ENCODE data around the gene STK35.

Gene STK35

DNA sequence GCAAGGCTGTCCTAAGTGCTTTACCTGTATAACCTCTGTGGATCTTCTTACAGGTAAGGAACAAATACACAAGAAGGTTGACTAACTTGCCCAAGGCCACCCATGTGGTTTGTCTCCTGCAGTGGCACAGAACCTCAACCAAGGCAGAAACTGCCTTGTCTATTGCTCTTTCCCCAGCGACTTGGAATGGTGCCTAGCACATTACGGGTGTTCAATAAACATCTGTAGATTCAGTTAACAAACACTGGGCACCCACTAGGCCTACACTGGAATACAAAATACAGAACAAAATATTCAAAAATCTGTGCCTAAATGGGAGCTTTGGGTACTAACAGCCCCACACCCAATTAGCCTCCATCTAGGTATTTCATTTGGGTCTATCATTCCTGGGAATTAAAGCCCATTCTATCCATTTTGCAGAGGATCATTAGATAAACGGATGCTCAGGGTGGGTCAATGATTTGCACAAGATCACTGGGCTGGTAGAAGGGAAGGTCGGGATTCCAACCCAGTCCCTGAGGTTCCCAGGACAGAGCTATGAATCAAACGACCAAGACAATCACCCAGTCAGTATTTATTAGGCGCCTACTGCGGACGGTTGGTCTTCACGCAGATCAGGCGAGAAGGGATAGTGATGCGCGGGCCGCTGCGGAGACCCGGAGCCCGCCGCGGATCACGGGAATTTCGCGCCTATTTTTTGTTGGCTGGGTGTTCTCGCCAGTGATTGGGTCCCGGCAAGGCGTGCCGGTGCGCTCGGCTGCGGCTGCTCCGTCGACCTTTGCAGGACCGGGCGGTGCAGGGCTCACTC is at the start of gene STK35:
STK35 (plus strand) TSS at position 771 of the 808 bp plus-strand sequence. CDS start 55 bp downstream, outside the sequence.
- peak; percentile 53 to 70 for DNase-seq (ENCODE audit: low read depth in 2 of 2)

DNA sequence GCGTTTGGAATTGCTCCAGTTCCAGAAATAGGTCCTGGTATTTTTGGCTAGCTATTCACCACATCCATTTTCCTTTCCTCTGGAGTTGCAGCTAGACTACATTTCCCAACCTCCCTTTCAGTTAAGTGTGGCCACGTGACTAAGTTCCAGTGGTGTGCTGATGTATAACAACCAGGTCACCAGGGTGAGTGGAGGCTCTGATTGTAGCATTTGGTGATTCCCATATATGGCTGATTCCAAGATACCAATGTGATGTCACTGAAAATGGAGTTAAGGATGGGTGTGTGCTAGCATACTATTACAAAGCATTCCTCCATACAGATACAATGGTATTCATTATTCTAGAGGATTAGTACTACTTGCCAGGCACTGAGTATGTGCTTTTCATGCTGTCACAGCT is 49.7 kb upstream of the STK35 start:
- no peak for DNase-seq (ENCODE audit: low read depth in 2 of 2)

- no peak for DNase-seq (ENCODE audit: low read depth in 2 of 2)
These were observed 48.9 kb upstream of the STK35 start for GRCh38 chr20:2052741-2053140.

DNA sequence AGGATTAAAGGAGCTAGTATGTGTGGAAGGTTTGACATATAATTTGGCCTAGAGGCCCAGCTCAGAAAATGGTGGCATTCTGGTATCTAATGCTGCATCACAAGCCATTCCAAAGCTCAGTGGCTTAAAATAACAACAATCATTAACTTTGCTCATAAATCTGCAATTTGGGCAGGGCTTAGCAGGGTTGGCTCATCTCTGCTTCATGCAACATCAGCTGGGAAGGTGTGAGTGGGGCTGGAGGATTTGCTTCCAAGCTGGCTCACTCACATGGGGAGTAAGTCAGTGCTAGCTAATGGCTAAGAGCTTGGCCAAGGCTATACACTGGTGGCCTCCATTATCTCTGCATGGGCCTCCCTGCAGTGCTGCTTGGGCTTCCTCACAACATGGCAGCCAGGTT is 48.0 kb upstream of the STK35 start:
- DNase-seq (ENCODE audit: low read depth in 2 of 2) = no peak

DNA sequence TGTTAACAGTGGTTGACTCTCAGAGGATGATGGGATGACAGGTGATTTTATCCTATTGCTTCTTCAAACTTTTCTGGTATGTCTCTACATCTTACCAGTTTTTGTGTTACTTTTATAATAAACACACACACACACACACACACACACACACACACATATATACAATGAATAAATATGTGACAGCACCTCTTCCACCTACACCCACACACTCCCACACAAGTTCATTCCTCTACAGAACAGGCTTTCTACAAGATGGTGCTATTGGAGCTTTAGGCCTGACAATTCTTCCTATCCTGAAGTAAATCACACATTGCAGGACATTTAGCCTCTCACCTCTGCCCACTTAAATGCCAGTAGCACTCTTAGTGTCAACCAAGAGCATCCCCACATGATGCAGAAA is 46.7 kb upstream of the STK35 start:
- no peak for DNase-seq (ENCODE audit: low read depth in 2 of 2)

DNA sequence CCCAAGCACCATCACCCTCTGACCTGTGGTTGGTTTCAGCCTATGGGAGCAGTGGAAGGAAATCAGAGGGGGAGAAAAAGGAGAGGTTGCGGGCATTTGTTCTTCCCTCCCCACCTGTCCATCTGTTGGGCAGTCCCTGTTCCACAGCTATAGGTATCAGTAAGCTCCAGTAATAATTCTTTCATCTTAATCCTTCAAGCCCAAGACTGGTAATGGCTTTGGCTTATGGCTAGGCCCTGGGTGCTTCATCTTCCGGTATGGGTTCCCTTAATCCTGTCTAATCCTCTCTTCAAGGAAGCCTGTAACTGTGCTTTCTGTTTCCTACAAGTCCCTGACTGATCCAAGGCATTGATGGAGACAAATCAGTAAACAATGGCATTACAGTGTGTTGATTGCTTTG is 42.2 kb upstream of the STK35 start:
- no peak for DNase-seq (ENCODE audit: low read depth in 2 of 2)

- DNase-seq (ENCODE audit: low read depth in 2 of 2) = no peak
These were observed 36.5 kb upstream of the STK35 start for GRCh38 chr20:2065099-2065498.

GRCh38 chr20:2066461-2067122 is 35.0 kb upstream of the STK35 start:
- no peak for DNase-seq (ENCODE audit: low read depth in 2 of 2)

- no peak for DNase-seq (ENCODE audit: low read depth in 2 of 2)
These were observed 20.9 kb upstream of the STK35 start for GRCh38 chr20:2080532-2081224.

- DNase-seq (ENCODE audit: low read depth in 2 of 2) = no peak
These were observed 16.9 kb upstream of the STK35 start for GRCh38 chr20:2084703-2085102.

- DNase-seq (ENCODE audit: low read depth in 2 of 2) = no peak
These were observed 15.2 kb upstream of the STK35 start for GRCh38 chr20:2086177-2086979.

GRCh38 chr20:2086980-2087377 is 14.6 kb upstream of the STK35 start:
- DNase-seq (ENCODE audit: low read depth in 2 of 2) = no peak

GRCh38 chr20:2088891-2089290 is 12.7 kb upstream of the STK35 start:
- no peak for DNase-seq (ENCODE audit: low read depth in 2 of 2)

GRCh38 chr20:2089447-2089846 is 12.2 kb upstream of the STK35 start:
- DNase-seq (ENCODE audit: low read depth in 2 of 2) = no peak

- DNase-seq (ENCODE audit: low read depth in 2 of 2) = no peak
These were observed 8.4 kb upstream of the STK35 start for GRCh38 chr20:2093159-2093781.

GRCh38 chr20:2093883-2094282 is 7.7 kb upstream of the STK35 start:
- DNase-seq (ENCODE audit: low read depth in 2 of 2) = no peak

GRCh38 chr20:2101865-2102584 is 398 bp downstream of the STK35 start:
- DNase-seq (ENCODE audit: low read depth in 2 of 2) = peak; percentile 79 to 82

GRCh38 chr20:2102585-2103460 is 1.2 kb downstream of the STK35 start:
- DNase-seq (ENCODE audit: low read depth in 2 of 2) = peak; percentile 63 to 72

DNA sequence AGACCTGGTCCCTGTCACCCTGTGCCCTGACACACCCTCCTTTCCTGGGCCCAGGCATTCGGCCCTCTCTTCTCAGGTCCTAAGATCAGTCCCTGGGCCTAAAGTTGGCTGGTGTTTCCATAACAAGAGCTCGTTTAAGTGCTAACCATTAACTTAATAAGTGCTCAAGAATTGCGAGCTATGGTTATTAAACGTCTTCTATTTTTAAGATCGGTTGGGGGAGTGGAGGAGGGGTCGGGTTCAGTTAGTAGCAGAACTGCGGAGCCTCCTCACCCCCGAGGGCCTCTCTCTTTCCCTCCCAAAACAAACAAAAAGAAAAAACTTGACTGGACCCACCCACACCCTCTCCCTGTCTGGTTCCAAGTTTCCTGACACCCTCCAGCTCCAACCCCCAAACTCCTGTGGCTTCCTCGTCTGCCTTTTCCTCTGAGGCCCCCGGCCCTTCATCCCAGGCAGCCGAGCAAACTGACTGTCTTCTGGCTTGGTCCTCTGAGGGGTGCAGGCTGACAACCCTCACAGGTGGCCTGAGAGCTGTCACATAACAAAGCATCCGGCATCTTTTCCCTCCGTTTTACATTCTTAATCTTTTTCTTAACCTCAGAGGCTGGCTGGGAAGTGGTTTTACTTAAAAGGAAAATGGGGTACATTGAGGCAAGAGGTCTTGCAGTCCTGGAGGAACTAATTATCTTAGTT is 2.0 kb downstream of the STK35 start:
- DNase-seq (ENCODE audit: low read depth in 2 of 2) = no peak
